Inferior parietal cortex (tissue), 1 donor: ENCODE data around the gene PLA2G12B.
"Not testable (repeated sequence)": the region's sequence is repeated elsewhere in the genome, so short reads cannot be mapped to it uniquely, and the experiment has no call there.

Source experiments
- DNase-seq: peaks from one replicate; pipeline ENCODE4 v3.0.0-alpha.2; 2016; ENCODE audit errors: extremely low spot score

Gene PLA2G12B

GRCh38 chr10:72935361-72935760 is 19.2 kb downstream of the PLA2G12B start:
- no peak for DNase-seq

GRCh38 chr10:72932259-72933015 is 22.2 kb downstream of the PLA2G12B start:
- no peak for DNase-seq

DNA sequence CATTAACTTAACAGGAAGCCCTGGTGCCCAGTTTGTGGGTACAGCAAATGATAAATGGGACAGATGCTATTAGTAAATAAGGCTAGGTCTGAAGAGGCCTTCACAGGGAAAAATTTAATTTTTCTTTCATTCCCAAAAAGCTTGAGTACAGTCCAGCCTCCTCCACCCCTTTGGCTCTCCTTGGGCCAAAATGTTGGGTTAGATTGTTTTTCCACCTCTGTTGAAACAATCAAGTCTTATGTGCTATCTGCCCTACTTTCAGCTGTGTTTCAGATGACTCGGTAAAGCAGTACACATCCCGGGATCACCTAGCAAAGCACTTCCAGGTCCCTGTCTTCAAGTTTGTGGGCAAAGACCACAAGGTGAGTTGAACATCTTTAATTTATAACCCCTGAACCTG is 24.3 kb downstream of the PLA2G12B start:
- no peak for DNase-seq

GRCh38 chr10:72928798-72929197 is 25.8 kb downstream of the PLA2G12B start:
- no peak for DNase-seq

DNA sequence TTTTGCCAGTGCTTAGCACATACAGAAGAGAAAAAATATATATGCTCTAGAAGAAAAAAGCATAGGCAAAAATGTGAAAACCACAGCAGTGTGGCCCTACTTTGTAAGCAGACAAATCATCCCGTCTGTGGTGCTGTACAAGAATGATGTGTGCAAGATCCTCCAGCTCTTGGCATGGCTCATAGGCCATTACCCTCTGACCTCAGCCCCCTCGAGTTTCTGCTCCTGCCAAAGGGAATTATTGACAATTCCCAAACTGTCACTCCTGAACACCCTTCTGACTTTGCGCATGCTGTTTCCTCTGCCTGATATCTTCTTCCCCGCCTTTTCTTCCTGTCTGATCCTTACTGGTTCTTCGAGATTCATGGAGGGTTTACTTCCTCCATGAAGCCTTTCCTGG is 27.1 kb downstream of the PLA2G12B start:
- no peak for DNase-seq

DNA sequence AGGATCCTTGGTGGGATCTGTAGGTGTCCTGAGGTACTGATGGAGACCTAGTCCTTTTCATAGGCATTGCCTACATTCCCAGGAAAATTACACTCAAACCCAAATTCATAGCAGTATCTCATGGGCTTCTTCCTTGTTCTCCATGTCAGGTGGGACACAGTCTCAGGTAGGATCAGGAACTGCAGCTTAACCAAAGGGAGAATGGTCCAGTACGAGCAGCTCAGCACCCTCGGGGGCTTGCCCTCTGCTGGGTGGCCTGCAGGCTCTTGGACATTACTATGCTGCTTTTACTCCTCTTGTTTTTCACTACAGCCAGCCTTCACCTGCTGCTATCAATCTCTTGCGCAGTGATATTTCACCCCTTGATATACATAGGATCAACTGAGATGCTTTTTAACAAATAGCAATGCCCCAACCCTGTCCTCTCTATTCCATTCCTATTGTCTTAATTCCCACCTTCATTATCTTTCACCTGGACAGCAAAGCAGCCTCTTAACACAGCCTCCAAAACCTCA is 28.6 kb downstream of the PLA2G12B start:
- no peak for DNase-seq

GRCh38 chr10:72924351-72924750 is 30.3 kb downstream of the PLA2G12B start:
- DNase-seq = no peak

GRCh38 chr10:72921147-72921683 is 33.4 kb downstream of the PLA2G12B start:
- DNase-seq = not testable (repeated sequence)

- DNase-seq = no peak
Measured at GRCh38 chr10:72918352-72918751, 36.3 kb downstream of the PLA2G12B start.

DNA sequence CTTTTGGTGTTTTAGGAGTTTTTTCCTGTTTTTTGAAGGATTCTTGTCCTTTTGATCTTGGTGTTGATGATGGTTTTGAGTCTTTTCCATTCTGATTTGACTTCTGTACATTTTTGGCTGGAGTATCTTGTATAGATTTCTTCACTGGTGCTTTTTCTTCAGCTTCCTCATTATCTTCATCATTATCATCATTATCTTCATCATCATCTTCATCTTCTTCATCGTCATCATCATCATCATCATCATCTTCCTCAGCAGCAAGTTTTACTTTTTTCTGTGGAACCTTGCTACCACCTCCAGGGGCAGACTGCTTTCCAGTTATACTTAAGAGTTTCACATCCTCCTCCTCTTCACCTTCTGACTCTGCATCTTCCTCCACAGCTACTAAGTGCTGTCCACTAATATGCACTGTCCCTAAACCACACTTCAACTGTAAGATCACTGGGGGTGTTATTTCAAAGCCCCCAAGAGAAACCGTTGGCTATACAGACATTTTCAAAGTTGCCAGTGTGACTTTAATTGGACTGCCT is 36.7 kb downstream of the PLA2G12B start:
- DNase-seq = not testable (repeated sequence)

- DNase-seq = not testable (repeated sequence)
Measured at GRCh38 chr10:72917201-72917600, 37.4 kb downstream of the PLA2G12B start.

DNA sequence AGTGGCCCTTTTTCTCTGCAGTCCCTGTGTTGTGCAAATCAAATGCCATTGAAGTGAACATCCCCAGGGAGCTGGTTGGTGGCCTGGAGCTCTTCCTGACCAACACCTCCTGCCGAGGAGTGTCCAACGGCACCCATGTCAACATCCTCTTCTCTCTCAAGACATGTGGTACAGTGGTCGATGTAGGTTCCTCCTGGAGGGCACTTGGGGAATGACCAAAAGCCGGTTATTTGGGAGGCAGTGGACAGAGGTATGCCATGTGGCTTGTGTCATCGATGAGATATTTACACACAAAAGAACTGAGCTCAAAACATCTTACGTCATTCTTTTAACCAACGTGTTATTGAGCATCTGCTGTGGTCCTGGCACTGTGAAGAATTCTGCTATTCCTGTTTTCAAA is 41.3 kb downstream of the PLA2G12B start:
- DNase-seq = no peak

DNA sequence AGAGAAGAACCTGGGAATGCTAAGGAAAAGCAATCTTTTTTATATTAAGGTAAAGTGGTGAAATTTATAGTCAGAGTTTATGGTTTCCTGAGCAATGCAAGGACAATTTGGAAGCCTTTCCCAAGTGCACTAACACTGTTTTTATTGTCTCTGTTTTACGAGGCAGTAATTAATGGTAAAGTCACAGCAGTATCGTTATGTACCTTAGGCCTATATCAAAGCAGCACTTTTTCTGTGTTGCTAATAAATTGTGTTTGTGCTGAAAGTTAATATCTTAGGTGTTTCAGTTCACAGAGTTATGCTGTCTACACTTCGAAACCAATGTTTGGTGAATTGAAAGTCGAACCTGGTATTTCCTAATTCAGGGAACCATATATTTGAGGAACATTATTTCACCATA is 41.9 kb downstream of the PLA2G12B start:
- no peak for DNase-seq

- no peak for DNase-seq
Measured at GRCh38 chr10:72911758-72912157, 42.8 kb downstream of the PLA2G12B start.

DNA sequence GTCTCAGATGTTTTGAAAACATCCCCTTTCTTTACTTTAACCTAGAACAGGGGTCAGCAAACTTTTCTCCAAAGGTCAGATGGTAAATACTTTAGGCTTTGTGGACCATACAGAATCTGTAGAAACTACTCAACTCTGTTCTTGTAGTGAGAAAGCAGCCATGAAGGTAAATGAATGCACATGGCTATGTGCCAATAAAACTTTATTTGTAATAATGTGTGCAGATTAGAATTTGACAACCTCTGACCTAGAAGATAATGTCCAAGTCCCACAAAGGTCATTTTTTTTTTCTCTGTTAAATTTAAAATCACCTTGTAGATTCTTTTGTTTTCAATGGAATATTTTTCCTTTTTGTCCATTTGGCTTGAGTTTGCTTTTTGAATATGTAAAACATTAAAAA is 43.9 kb downstream of the PLA2G12B start:
- no peak for DNase-seq

- no peak for DNase-seq
Measured at GRCh38 chr10:72906446-72906845, 48.2 kb downstream of the PLA2G12B start.

DNA sequence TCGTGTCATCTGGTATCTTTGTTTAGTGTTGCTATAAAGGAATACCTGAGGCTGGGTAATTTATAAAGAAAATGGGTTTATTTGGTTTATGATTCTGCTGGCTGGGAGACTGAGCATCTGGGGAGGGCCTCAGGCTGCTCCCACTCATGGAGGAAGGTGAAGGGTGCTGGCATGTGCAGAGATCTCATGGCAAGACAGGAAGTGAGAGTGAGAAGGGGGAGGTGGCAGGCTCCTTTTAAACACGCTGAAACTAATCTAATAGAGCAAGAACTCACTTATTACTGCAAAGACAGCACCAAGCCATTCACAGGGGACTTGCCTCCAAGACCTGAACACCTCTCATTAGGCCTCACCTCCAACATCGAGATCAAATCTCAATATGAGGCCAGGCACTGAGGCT is 49.8 kb downstream of the PLA2G12B start:
- DNase-seq = no peak

DNA sequence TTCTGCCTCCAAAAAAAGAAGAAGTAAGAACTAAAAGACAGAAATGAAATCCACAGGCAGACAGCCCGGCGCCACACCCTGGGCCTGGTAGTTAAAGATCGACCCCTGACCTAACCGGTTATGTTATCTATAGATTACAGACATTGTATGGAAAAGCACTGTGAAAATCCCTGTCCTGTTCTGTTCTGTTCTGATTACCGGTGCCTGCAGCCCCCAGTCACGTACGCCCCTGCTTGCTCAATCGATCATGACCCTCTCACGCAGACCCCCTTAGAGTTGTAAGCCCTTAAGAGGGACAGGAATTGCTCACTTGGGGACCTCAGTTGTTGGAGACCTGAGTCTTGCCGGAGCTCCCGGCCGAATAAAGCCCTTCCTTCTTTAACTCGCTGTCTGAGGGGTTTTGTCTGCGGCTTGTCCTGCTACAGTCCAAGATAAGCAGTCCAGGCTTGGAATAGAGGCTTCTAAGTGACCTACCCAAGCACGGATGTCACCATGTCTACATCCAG is 50.6 kb downstream of the PLA2G12B start:
- DNase-seq = not testable (repeated sequence)

GRCh38 chr10:72899545-72899944 is 55.1 kb downstream of the PLA2G12B start:
- no peak for DNase-seq

DNA sequence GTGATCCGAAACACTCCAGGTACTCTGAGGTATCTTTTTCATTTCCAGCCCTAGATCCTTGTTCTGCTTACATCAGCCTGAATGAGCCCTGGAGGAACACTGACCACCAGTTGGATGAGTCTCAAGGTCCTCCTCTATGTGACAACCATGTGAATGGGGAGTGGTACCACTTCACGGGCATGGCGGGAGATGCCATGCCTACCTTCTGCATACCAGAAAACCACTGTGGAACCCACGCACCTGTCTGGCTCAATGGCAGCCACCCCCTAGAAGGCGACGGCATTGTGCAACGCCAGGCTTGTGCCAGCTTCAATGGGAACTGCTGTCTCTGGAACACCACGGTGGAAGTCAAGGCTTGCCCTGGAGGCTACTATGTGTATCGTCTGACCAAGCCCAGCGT is 56.0 kb downstream of the PLA2G12B start:
- no peak for DNase-seq

GRCh38 chr10:72895236-72895850 is 59.3 kb downstream of the PLA2G12B start:
- no peak for DNase-seq

GRCh38 chr10:72893136-72893798 is 61.3 kb downstream of the PLA2G12B start, which contains the start of gene OIT3:
OIT3 (plus strand) TSS chr10:72893739; CDS start chr10:72893799, 60 bp downstream.
- no peak for DNase-seq
